Measurements from ENCODE around the gene UBE4B. TPM values are rescaled to one million over a fixed set of nuclear protein-coding genes. Genes with fewer than 3 reads are reported as not detected.

The UBE4B gene
- total and polyA plus RNA-seq, 2 donors (not counting 1 experiment from before 2014, with no cell fraction given), result 21.7 to 57.5 TPM

GRCh38 chr1:9996624-9997582, 35.9 kb upstream of the UBE4B start, which contains the start of gene RBP7:
Gene RBP7 (plus strand): TSS chr1:9997228. CDS start chr1:9997259, 31 bp downstream.
- Histone ChIP-seq H3K9me3 (ENCODE audit: control extremely low read depth in 1 of 3, control insufficient read depth in 2 of 3, insufficient read depth in 1 of 3, low read length in 2 of 3) (peaks cover 3 to 24% (median 8%) of the 10 kb centered on the region in 3 donors), H3K36me3 (replicated peaks in 1 of 2; ENCODE audit: control extremely low read depth in 1 of 2, control insufficient read depth in 1 of 2, extremely low read depth in 1 of 2, insufficient read depth in 2 of 2, low read length in 1 of 2) (no peaks in the 10 kb centered on the region), H3K9ac (ENCODE audit: low read length) (peak within 1 kb of the TSS; percentile 58), H3K79me2 (ENCODE audit: control insufficient read depth, insufficient read depth, low read length) (no peaks in the 10 kb centered on the region), H3K27ac (ENCODE audit: low read length in 2 of 2) (no peak within 1 kb of the TSS), H3K4me1 (ENCODE audit: control insufficient read depth in 2 of 2, insufficient read depth in 2 of 2, low read length in 2 of 2) (peaks cover 7 to 14% of the 10 kb centered on the region in 2 donors), H4K20me1 (ENCODE audit: control insufficient read depth, insufficient read depth, low read length, poor library complexity, severe bottlenecking) (no peaks in the 10 kb centered on the region), H3K4me2 (replicated peaks; ENCODE audit: low read depth, low read length, poor library complexity, severe bottlenecking) (peak within 1 kb of the TSS; percentile 92), H3K27me3 (replicated peaks in 1 of 4; ENCODE audit: control extremely low read depth in 1 of 4, control insufficient read depth in 3 of 4, insufficient read depth in 4 of 4, low read length in 3 of 4) (peaks cover 0 to 35% (median 10%) of the 10 kb centered on the region in 4 experiments), H2AFZ (ENCODE audit: insufficient read depth, low read depth, low read length, poor library complexity, severe bottlenecking) (peak within 1 kb of the TSS; percentile 76), H3K4me3 (ENCODE audit: control extremely low read depth in 1 of 5, extremely low read depth in 1 of 5, insufficient read depth in 1 of 5, low read depth in 2 of 5, low read length in 4 of 5) (peak within 1 kb of the TSS in 4 of 5 experiments; percentile 19 to 53 (median 48))
- DNase-seq, result peak; percentile 47
- intact Hi-C loops (cut with micrococcal nuclease), result no loop called here
- Mint-ChIP-seq H3K27ac (peak within 1 kb of the TSS; percentile 50), H3K27me3 (peaks cover 29% of the 10 kb centered on the region), H3K4me1 (peaks cover 11% of the 10 kb centered on the region), H3K4me3 (peak within 1 kb of the TSS; percentile 87), H3K9me3 (ENCODE audit: insufficient read depth) (no peaks in the 10 kb centered on the region)
- TF ChIP-seq EZH2 (IDR thresholded peaks at IDR 0.05; ENCODE audit: borderline replicate concordance, insufficient read depth, low read depth, low read length, poor library complexity, severe bottlenecking) (no peak), CTCF (IDR thresholded peaks at IDR 0.05) (no peak)
- WGBS (ENCODE audit: insufficient coverage), result 4% methylated on average over 59 of the region's 71 CpGs
- ChIA-PET CTCF (no interaction called here), POLR2A (no interaction called here)
- ATAC-seq (ENCODE audit: low read depth), result peak; percentile 66

All from B cell (primary cell).